GM21381 (cell line): ENCODE results near the gene ECD.
A peak's percentile ranks its signal among the peaks of the same experiment; 100 is the strongest.
"Not testable (repeated sequence)": the region's sequence is repeated elsewhere in the genome, so short reads cannot be mapped to it uniquely, and the experiment has no call there.

ENCODE experiments used
- ATAC-seq: cut with Tn5 transposase; IDR thresholded peaks from one replicate; pipeline ENCODE4 v1.9.1; 2021; ENCODE audit warnings: mild to moderate bottlenecking, moderate library complexity; ENCODE audit not compliant: unreplicated experiment

Gene ECD

GRCh38 chr10:73161079-73161478 lies 6.7 kb downstream of the ECD start:
- ATAC-seq = no peak

GRCh38 chr10:73159038-73159648 lies 8.7 kb downstream of the ECD start:
- no peak for ATAC-seq

DNA sequence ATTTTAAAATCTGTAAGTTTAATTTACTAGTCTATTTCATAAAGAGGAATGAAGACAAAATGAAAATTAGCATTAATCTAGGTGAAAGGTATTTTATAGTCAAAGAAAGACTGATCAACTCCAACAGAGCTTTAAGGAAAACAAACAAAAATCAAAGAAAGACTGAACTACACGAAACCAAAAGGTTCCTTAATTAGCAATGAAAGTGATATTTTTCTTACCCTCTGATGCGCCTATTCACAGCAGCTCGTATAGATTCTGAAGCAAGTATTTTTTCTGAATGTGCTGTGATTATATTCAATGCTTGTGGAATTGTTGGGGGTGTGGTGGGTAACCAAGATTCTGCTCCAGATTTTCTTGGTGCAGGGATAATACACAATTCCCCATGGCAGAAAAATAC lies 11.8 kb downstream of the ECD start:
- ATAC-seq = no peak

DNA sequence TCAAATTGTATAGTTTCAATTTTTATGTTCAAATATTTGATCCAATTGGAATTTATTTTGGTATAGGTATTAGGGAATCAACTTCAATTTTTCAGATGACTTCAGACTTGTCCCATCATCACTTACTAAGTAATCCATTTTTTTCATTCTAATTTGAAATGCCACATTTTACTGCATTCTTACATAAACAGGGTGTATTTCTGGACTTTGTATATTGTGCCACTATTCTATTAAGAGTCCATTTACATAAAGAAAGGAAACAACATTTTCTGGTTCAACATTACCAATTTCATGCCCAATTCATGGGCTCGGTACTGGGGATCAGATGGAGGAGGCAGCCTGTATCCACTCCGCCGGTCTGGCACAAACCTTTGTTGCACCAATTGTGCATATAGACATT lies 15.8 kb downstream of the ECD start:
- no peak for ATAC-seq

DNA sequence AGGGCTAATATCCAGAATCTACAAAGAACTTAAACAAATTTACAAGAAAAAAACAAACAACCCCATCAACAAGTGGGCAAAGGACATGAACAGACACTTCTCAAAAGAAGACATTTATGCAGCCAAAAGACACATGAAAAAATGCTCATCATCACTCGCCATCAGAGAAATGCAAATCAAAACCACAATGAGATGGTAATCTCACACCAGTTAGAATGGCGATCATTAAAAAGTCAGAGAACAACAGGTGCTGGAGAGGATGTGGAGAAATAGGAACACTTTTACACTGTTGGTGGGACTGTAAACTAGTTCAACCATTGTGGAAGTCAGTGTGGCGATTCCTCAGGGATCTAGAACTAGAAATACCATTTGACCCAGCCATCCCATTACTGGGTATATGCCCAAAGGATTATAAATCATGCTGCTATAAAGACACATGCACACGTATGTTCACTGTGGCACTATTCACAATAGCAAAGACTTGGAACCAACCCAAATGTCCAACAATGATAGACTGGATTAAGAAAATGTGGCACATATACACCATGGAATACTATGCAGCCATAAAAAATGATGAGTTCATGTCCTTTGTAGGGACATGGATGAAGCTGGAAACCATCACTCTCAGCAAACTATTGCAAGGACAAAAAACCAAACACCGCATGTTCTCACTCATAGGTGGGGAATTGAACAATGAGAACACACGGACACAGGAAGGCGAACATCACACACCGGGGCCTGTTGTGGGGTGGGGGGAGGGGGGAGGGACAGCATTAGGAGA lies 17.0 kb downstream of the ECD start:
- ATAC-seq = not testable (repeated sequence)

DNA sequence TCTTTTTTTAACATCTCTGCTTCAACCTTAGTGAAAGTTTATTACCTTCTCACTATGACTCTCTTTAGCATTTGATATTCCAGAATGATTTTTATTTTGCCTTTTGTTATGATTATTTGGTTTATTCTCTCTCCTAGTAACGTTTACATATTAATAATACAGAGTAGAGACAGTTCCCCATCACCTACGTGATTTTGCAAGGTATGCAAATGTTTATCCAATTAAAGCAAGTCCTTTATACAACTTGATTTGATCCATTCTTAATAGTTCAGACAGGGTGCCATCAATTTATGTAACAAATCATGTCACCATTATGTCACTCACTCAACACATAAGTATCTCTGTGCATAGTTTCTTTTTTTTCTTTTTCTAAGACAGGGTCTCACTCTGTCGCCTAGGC lies 26.2 kb downstream of the ECD start:
- no peak for ATAC-seq

- ATAC-seq = no peak
These were observed 28.6 kb downstream of the ECD start for GRCh38 chr10:73139251-73139650.

- ATAC-seq = no peak
These were observed 31.2 kb downstream of the ECD start for GRCh38 chr10:73136627-73137026.

GRCh38 chr10:73134727-73135126 lies 33.1 kb downstream of the ECD start:
- ATAC-seq = no peak

DNA sequence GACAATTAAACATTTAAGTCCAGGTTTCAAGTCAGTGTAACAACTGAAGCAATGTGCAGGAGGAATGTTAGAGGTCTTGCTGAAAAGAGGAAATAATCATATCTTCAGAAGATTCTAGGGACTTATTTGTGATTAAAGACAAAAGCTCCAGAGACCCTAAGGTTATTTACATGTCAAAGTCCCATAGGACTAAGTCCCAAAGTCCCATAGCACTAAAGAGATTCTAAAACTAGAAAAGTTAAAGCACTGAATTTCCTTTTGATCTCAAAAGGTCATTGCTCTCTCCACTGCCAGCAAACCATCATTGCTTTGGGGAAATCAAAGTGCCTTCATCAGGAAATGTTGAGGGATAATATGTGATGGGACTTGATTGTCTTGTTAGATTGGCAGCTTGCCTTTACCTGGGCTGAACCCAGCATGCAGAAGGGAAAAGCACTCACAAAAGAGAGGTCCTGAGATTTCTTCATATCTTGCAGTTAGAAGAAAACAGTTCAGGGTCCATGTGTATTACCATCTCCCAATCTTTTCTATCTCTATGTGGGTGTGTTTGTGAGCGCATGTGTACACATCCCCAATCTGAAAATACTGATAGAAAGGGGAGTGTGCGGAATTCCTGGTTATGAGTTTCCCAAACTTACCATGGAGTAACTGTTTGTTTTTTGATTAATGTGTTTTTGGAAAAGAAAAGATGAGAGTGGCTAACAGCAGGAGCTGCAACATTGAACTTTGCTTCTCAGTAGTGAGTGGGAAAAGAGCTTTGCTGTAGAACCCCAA lies 35.7 kb downstream of the ECD start:
- ATAC-seq = no peak

DNA sequence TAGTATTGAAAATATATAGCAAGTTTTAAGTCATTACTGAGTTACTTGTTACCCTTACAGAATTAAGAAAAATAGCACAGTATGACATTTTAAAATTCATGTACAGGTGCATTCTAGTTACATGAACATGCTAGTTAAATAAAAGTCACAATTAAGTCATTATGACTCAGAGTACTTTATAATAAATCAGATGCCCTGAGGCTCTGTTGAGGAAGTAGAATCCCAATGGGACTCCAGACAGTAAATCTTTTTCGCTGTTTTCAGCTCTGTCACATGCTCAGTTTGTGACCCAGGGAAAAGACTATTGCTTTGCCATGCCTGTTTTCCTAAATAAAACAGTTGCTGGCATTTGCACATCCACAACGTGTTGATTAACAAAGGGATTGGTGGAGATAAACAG lies 36.5 kb downstream of the ECD start:
- ATAC-seq = no peak

DNA sequence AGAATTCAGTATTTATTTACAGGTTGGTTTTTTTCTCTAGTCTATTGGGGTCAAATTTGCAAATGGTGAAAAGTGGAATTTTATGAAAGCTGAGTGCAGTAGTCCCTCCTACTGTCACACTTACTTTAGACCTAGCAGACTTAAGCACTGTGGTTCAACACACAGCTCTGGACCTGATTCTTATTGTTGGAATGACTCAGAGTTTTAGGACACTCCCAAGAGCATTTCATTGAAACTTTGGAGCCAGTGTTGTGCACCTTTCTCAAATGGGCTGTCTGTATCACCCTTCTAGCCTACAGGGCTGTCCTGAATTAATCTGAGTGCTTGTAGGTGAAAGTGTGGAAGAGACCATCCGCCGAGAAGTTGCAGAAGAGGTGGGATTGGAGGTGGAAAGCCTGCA lies 41.5 kb downstream of the ECD start:
- no peak for ATAC-seq

DNA sequence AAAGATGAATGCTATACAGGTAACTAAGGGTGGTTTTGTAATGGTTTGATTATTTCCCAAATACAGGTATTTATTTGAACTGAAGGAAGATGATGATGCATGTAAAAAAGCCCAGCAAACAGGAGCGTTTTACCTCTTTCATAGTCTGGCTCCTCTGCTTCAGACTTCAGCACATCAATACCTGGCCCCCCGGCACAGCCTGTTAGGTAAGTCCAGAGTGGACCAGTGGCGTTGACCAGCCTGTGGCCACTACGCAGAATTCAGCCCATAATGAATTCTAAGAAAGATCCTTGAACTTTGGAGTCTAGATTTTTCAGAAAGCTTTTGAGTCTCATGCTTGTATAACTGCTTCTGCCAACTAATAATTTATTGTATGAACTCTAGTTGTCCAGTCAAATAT lies 47.9 kb downstream of the ECD start:
- no peak for ATAC-seq

- ATAC-seq = no peak
These were observed 48.4 kb downstream of the ECD start for GRCh38 chr10:73119457-73119856.

GRCh38 chr10:73117976-73118743 lies 49.6 kb downstream of the ECD start:
- ATAC-seq = peak; percentile 64

- no peak for ATAC-seq
These were observed 51.8 kb downstream of the ECD start for GRCh38 chr10:73116017-73116416.

DNA sequence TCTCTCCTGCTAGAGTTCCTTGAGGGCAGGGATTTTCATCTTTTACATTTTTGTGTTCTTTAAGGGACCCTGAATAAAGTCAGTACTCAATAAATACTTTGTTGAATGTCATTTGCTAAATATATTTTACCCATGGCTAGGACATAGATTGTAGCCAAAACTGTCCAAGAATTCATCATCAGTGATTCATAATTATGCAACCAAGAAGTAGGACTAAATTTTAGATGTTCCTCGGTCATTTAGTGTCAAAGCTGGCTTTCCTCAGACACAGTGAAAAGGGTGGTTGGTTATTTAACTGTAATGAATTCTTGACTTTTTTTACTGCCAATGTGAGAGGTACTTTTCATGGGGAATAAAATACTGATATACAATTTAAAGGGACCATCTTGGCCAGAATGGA lies 54.3 kb downstream of the ECD start:
- ATAC-seq = no peak

GRCh38 chr10:73112032-73112431 lies 55.8 kb downstream of the ECD start:
- ATAC-seq = not testable (repeated sequence)

GRCh38 chr10:73110345-73110849 lies 57.4 kb downstream of the ECD start, which contains the start of gene NUDT13:
TSS of gene NUDT13 (plus strand) at chr10:73110455. CDS start at chr10:73114366, 3,911 bp downstream.
- ATAC-seq = peak; percentile 79

DNA sequence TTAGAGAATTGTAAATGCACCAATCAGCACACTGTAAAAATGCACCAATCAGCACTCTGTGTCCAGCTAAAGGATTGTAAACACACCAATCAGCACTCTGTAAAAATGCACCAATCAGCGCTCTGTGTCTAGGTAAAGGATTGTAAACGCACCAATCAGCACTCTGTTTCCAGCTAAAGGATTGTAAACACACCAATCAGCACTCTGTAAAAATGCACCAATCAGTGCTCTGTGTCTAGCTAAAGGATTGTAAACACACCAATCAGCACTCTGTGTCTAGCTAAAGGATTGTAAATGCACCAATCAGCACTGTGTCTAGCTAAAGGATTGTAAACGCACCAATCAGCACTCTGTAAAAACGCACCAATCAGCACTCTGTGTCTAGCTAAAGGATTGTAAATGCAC lies 58.6 kb downstream of the ECD start:
- not testable (repeated sequence) for ATAC-seq

- no peak for ATAC-seq
These were observed 61.5 kb downstream of the ECD start for GRCh38 chr10:73106301-73106700.
